Spleen (tissue), 11 donors: ENCODE results near the gene TSPAN33. TPM values are rescaled to one million over a fixed set of nuclear protein-coding genes. Genes with fewer than 3 reads are reported as not detected.
A peak's percentile ranks its signal among the peaks of the same experiment; 100 is the strongest.
"Not testable (repeated sequence)": the region's sequence is repeated elsewhere in the genome, so short reads cannot be mapped to it uniquely, and the experiment has no call there.

ENCODE experiments used
- DNase-seq: peaks from one replicate; pipeline ENCODE4 v3.0.0-alpha.2; 2020
- H3K27ac ChIP-seq, 8 donors: fragments of 200-600 bp; sonication (generic) in 7 of 8; 1 replicate in 4 of 8; 2 replicates in 4 of 8; pipeline versions ENCODE4 v1.5.0 to v1.8.0; 2016 to 2021; ENCODE audit warnings: inconsistent platforms in 4 of 8, mild to moderate bottlenecking in 4 of 8, moderate library complexity in 1 of 8
- H3K27me3 ChIP-seq, 7 donors: fragments of 200-600 bp; sonication (generic) in 6 of 7; replicated peaks in 1 of 7; 1 replicate in 4 of 7; 2 replicates in 3 of 7; pipeline versions ENCODE4 v1.5.0 to v1.8.0; 2016 to 2021; ENCODE audit warnings: inconsistent platforms in 3 of 7, mild to moderate bottlenecking in 1 of 7
- H3K36me3 ChIP-seq, 6 donors: fragments of 200-600 bp; sonication (generic) in 5 of 6; 1 replicate in 4 of 6; 2 replicates in 2 of 6; pipeline versions ENCODE4 v1.5.0 to v1.8.0; 2016 to 2021; ENCODE audit warnings: inconsistent platforms in 2 of 6
- H3K4me1 ChIP-seq, 6 donors: fragments of 200-600 bp; sonication (generic) in 5 of 6; 1 replicate in 3 of 6; 2 replicates in 3 of 6; pipeline versions ENCODE4 v1.5.0 to v1.8.0; 2016 to 2021; ENCODE audit warnings: inconsistent platforms in 3 of 6
- H3K4me3 ChIP-seq, 8 donors: fragments of 200-600 bp; sonication (generic) in 7 of 8; 1 replicate in 4 of 8; 2 replicates in 4 of 8; pipeline versions ENCODE4 v1.5.0 to v1.8.0; 2016 to 2021; ENCODE audit warnings: inconsistent platforms in 4 of 8, mild to moderate bottlenecking in 4 of 8, moderate library complexity in 2 of 8
- H3K9me3 ChIP-seq, 8 donors: fragments of 200-600 bp; sonication (generic) in 7 of 8; 1 replicate in 4 of 8; 2 replicates in 4 of 8; pipeline versions ENCODE4 v1.5.0 to v1.8.0; 2016 to 2021; ENCODE audit warnings: inconsistent platforms in 4 of 8
- CTCF ChIP-seq, 11 experiments: fragments of 200-600 bp in 7 of 11; fragments of 450-650 bp in 4 of 11; sonication (generic) in 4 of 11; IDR thresholded peaks in 8 of 11; conservative IDR thresholded peaks in 3 of 11; 1 replicate in 7 of 11; 2 replicates in 4 of 11; pipeline versions ENCODE4 v1.4.0 to v1.8.0; 2016 to 2021; ENCODE audit warnings: antibody characterized with exemption in 11 of 11, inconsistent platforms in 4 of 11, mild to moderate bottlenecking in 1 of 11
- POLR2A ChIP-seq, 3 donors: fragments of 450-650 bp; IDR thresholded peaks; one replicate each; pipeline ENCODE4 v1.5.1; 2017; ENCODE audit warnings: antibody characterized with exemption in 3 of 3, mild to moderate bottlenecking in 1 of 3
- POLR2AphosphoS5 ChIP-seq, 3 donors: sonication (generic); formaldehyde crosslinking; IDR thresholded peaks; one replicate each; pipeline ENCODE4 v1.5.1; 2017; ENCODE audit warnings: antibody characterized with exemption in 3 of 3
- WGBS, 5 donors: extraction: QIAGEN DNeasy Blood & Tissue Kit in 3 of 5; methylation state at CpG; one replicate each; pipeline versions ENCODE4 v1.1.5 to v1.1.7; 2013 to 2018; 5-methylcytosine and 5-hydroxymethylcytosine counted together
- intact Hi-C: fragments of 100-400 bp; cut with DNase I; formaldehyde crosslinking; loops from one replicate; pipeline ENCODE4 v1.15.0; 2023; ENCODE audit warnings: low total_unique reads
- polyA plus RNA-seq, 3 donors: library from polyadenylated mRNA; stranded (reverse); fragments of 200-250 nt; gene quantifications; one replicate each; pipeline ENCODE4 v1.2.1, GENCODE V29; 2013
- small RNA-seq, 4 donors: library from RNA; depleted of rRNA; stranded (forward); fragments of <200 nt; gene quantifications; one replicate each; pipeline ENCODE3, GENCODE V24; 2016
- total RNA-seq, 7 donors: library from RNA; depleted of rRNA in 3 of 7; stranded (reverse); fragments of >200 nt in 3 of 7; fragmentation: NEBNext Ultra II Directional in 4 of 7; extraction: Animal tissue kit (Norgen Biotek cat#: 25700) in 4 of 7; gene quantifications; one replicate each; pipeline versions ENCODE4 v1.1.0 to v1.2.1, GENCODE V29; 2016 to 2021
- donor health status: healthy with polysubstance abuse.
- donor health status: DM: no; HTN: no; CAD: no; lungs with moderate emphysema.
- donor health status: DM: no; HTN: no; CAD: no.
- donor health status: Bipolar disorder and iron deficiency.
- donor health status: healthy.
- donor health status: DM: no; HTN: no; CAD: no.
- donor health status: DM: yes; HTN: yes; CAD: no.

Gene TSPAN33
- total and polyA plus RNA-seq, 10 donors: 37.0 to 57.9 (median 47.2) TPM

DNA sequence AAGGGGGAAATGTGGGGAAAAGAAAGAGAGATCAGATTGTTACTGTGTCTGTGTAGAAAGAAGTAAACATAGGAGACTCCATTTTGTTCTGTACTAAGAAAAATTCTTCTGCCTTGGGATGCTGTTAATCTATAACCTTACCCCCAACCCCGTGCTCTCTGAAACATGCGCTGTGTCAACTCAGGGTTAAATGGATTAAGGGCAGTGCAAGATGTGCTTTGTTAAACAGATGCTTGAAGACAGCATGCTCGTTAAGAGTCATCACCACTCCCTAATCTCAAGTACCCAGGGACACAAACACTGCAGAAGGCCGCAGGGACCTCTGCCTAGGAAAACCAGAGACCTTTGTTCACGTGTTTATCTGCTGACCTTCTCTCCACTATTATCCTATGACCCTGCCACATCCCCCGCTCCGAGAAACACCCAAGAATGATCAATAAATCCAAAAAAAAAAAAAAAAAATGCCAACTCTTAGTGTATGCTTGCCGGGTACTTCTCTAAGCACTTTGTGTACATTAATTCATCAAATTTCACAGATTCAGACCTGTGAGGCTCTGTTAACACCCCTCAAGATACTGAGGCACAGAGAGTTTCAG is 72.4 kb downstream of the TSPAN33 start:
- H3K36me3 ChIP-seq, H3K4me3 ChIP-seq, H3K27ac ChIP-seq, DNase-seq, H3K9me3 ChIP-seq, intact Hi-C loops: not testable (repeated sequence)
- 75 to 81% (median 78%) methylated on average over 7 to 8 of the region's 8 CpGs for WGBS, 5 donors
- H3K27me3 ChIP-seq: peaks cover 0 to 12% (median 0%) of the 10 kb centered on the region in 7 donors
- H3K4me1 ChIP-seq: peaks cover 0 to 13% (median 10%) of the 10 kb centered on the region in 6 donors

DNA sequence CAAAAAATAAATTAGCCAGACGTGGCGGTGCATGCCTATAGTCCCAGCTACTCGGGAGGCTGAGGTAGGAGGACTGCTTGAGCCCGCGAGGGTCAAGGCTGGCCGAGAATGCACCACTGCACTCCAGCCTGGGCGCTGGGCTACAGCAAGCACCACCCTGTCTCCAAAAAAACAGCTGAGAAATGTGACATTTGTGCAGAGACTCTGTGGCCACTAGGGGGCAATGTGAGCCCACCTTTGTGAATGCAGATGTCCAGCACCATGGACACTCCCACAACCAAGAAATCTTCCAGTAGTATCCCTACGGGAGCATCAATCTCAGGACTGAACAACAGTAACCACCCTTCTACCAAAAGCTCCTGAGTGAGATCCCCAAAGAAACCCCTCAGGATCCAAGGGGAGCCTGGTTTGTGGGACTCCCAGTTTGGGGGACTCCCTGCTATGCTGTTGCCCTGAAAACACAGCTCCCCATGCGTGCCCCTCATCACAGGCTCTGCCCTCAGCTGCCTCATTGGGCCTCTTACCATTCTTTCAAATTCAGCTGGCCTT is 74.1 kb downstream of the TSPAN33 start:
- H3K4me1 ChIP-seq: peaks cover 0 to 30% (median 18%) of the 10 kb centered on the region in 6 donors
- no peaks in the 10 kb centered on the region for H3K9me3 ChIP-seq
- no peaks in the 10 kb centered on the region for H3K36me3 ChIP-seq
- 11 to 16% (median 13%) methylated on average over 9 of the region's 9 CpGs for WGBS, 5 donors
- no peak overlapping the region for H3K4me3 ChIP-seq
- DNase-seq: peak; percentile 89
- peaks cover 0 to 12% (median 0%) of the 10 kb centered on the region in 7 donors for H3K27me3 ChIP-seq
- intact Hi-C loops: loop anchor here (2.0 kb wide), 1 partner anchor 80 kb away; no protein-coding TSS in a partner anchor
- TF ChIP-seq POLR2A (IDR thresholded peaks at IDR 0.05) (no peak), POLR2AphosphoS5 (IDR thresholded peaks at IDR 0.05) (no peak), CTCF (IDR thresholded peaks at IDR 0.05 in 8 of 11, conservative IDR thresholded peaks at IDR 0.05 in 3 of 11) (peak; percentile 72 to 91 (median 85))
- H3K27ac ChIP-seq: no peak overlapping the region

DNA sequence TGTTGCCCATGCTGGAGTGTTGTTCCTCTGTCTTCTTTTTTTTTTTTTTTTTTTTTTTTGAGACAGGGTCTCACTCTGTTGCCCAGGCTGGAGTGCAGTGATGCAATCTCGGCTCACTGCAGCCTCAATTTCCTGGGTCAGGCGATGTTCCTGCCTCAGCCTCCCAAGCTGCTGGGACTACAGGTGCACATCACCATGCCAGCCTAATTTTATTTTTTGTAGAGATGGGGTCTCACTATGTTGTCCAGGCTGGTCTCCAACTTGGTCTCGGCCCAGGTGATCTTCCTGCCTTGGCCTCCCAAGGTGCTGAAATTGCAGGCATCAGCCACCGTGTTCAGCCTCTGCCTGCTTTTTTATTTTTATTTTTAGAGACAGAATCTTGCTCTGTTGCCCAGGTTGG is 74.7 kb downstream of the TSPAN33 start:
- Histone ChIP-seq H3K4me1 (peaks cover 4 to 35% (median 23%) of the 10 kb centered on the region in 6 donors), H3K27me3 (peaks cover 0 to 12% (median 0%) of the 10 kb centered on the region in 7 donors)
- DNase-seq, H3K9me3 ChIP-seq, H3K36me3 ChIP-seq, H3K4me3 ChIP-seq, H3K27ac ChIP-seq: not testable (repeated sequence)
- intact Hi-C loops: loop anchor here (2.0 kb wide), 1 partner anchor 80 kb away; no protein-coding TSS in a partner anchor
- WGBS, 5 donors: 82 to 95% (median 91%) methylated on average over 4 of the region's 4 CpGs

Small RNA genes within 50 kb of the gene (small RNA-seq; reads per million reads assigned to genes)
- gene RNY1P11: 0 reads per million in 4 donors

Other genes starting within 250 kb of the TSPAN33 start
- gene KCP, start 234.0 kb upstream of the TSPAN33 start, total RNA-seq: under 1 TPM; 0.14 to 0.89 (median 0.72) TPM
- 1 to 10 TPM in 1 of 3 donors, under 1 TPM in 2; 0.06 to 2.1 (median 0.35) TPM for gene KCP, start 234.0 kb upstream of the TSPAN33 start, polyA plus RNA-seq
- 10 to 100 TPM; 34.7 to 56.3 (median 48.2) TPM for gene IRF5, start 206.8 kb upstream of the TSPAN33 start, total RNA-seq
- gene IRF5, start 206.8 kb upstream of the TSPAN33 start, polyA plus RNA-seq: 10 to 100 TPM; 26.2 to 41.8 (median 41.5) TPM
- gene TNPO3, start 89.6 kb upstream of the TSPAN33 start, total RNA-seq: 10 to 100 TPM; 32.6 to 49.0 (median 39.6) TPM
- 10 to 100 TPM; 11.2 to 14.3 (median 13.1) TPM for gene TNPO3, start 89.6 kb upstream of the TSPAN33 start, polyA plus RNA-seq
- 1 to 10 TPM; 2.6 to 4.7 (median 3.0) TPM for gene SMO, start 43.9 kb downstream of the TSPAN33 start, total RNA-seq
- 1 to 10 TPM; 1.4 to 2.1 (median 1.6) TPM for gene SMO, start 43.9 kb downstream of the TSPAN33 start, polyA plus RNA-seq
- 10 to 100 TPM; 14.1 to 20.1 (median 18.3) TPM for gene AHCYL2, start 80.3 kb downstream of the TSPAN33 start, total RNA-seq
- 1 to 10 TPM; 3.1 to 3.3 (median 3.3) TPM for gene AHCYL2, start 80.3 kb downstream of the TSPAN33 start, polyA plus RNA-seq